Esophagus squamous epithelium (tissue), 5 donors: Measurements from ENCODE around the gene NAA16. TPM values are rescaled to one million over a fixed set of nuclear protein-coding genes. Genes with fewer than 3 reads are reported as not detected.

Experiments used
- DNase-seq: peaks from one replicate; lab custom pipeline; 2025; lab: John Stamatoyannopoulos, UW
- H3K27ac ChIP-seq, 4 donors: fragments of 200-600 bp; sonication (generic); one replicate each; pipeline ENCODE4 v1.5.1; 2016 to 2019; ENCODE audit warnings: mild to moderate bottlenecking in 1 of 4
- H3K27me3 ChIP-seq, 4 donors: fragments of 200-600 bp; sonication (generic); 1 replicate in 3 of 4; 2 replicates in 1 of 4; pipeline versions ENCODE4 v1.5.1 to v1.6.0; 2017 to 2021; ENCODE audit warnings: antibody characterized with exemption in 1 of 4
- H3K36me3 ChIP-seq, 3 donors: fragments of 200-600 bp; sonication (generic); one replicate each; pipeline ENCODE4 v1.5.1; 2016 to 2019
- H3K4me1 ChIP-seq, 3 donors: fragments of 200-600 bp; sonication (generic); one replicate each; pipeline ENCODE4 v1.5.1; 2017 to 2019
- H3K4me3 ChIP-seq, 4 donors: fragments of 200-600 bp; sonication (generic); 1 replicate in 3 of 4; 2 replicates in 1 of 4; pipeline ENCODE4 v1.5.1; 2016 to 2019; ENCODE audit warnings: mild to moderate bottlenecking in 2 of 4, moderate library complexity in 1 of 4
- H3K9me3 ChIP-seq, 3 donors: fragments of 200-600 bp; sonication (generic); one replicate each; pipeline ENCODE4 v1.5.1; 2016 to 2019
- POLR2A ChIP-seq, 4 donors: fragments of 450-650 bp; IDR thresholded peaks; one replicate each; pipeline ENCODE4 v1.6.1; 2017; ENCODE audit warnings: antibody characterized with exemption in 4 of 4, mild to moderate bottlenecking in 4 of 4, moderate library complexity in 3 of 4
- WGBS, 2 donors: methylation state at CpG; one replicate each; pipeline ENCODE4 v1.1.5; 2018; 5-methylcytosine and 5-hydroxymethylcytosine counted together
- intact Hi-C: fragments of 100-400 bp; cut with DNase I; formaldehyde crosslinking; loops from one replicate; pipeline ENCODE4 v1.15.0; 2022
- total RNA-seq, 4 donors: library from RNA; depleted of rRNA; stranded (reverse); fragments of >200 nt; gene quantifications; one replicate each; pipeline ENCODE4 v1.1.0, GENCODE V29; 2016
- TF ChIP-seq, protein P1 (sequence below), 6 experiments: fragments of 450-650 bp in 4 of 6; fragments of 200-600 bp in 2 of 6; sonication (generic) in 2 of 6; IDR thresholded peaks; one replicate each; pipeline ENCODE4 v1.5.1; 2016 to 2019; ENCODE audit warnings: antibody characterized with exemption in 6 of 6, mild to moderate bottlenecking in 4 of 6, moderate library complexity in 4 of 6
- donor health status: DM: yes; HTN: yes; CAD: no.

The NAA16 gene
- total RNA-seq, 4 donors from 2014 or later, result 8.1 to 21.4 (median 12.1) TPM

DNA sequence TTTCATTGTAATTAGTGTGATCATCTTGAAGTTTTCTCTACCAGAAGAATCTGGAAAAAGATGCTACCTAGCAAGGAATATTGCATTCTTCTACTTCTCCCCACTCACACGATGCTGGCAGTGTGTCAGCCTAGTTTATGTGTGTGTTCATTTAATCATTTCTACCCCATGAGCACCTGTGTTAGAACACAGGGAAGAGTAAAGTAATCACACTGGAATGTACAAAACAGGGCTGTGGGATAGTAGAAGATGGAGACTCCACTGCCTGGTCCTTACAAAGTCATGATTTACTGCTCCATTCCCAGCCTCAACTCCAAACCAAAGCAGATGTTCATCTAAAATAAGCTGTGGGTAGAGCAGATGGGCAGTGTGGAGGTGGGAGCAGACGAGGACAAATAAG lies 98.5 kb downstream of the NAA16 start:
- Histone ChIP-seq H3K27ac (no peak overlapping the region), H3K4me3 (no peak overlapping the region), H3K36me3 (no peaks in the 10 kb centered on the region), H3K9me3 (no peaks in the 10 kb centered on the region), H3K4me1 (peaks cover 0 to 6% (median 0%) of the 10 kb centered on the region in 3 donors), H3K27me3 (no peaks in the 10 kb centered on the region)
- TF ChIP-seq, protein P1, sequence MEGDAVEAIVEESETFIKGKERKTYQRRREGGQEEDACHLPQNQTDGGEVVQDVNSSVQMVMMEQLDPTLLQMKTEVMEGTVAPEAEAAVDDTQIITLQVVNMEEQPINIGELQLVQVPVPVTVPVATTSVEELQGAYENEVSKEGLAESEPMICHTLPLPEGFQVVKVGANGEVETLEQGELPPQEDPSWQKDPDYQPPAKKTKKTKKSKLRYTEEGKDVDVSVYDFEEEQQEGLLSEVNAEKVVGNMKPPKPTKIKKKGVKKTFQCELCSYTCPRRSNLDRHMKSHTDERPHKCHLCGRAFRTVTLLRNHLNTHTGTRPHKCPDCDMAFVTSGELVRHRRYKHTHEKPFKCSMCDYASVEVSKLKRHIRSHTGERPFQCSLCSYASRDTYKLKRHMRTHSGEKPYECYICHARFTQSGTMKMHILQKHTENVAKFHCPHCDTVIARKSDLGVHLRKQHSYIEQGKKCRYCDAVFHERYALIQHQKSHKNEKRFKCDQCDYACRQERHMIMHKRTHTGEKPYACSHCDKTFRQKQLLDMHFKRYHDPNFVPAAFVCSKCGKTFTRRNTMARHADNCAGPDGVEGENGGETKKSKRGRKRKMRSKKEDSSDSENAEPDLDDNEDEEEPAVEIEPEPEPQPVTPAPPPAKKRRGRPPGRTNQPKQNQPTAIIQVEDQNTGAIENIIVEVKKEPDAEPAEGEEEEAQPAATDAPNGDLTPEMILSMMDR (IDR thresholded peaks at IDR 0.05), result no peak
- no peak for TF ChIP-seq POLR2A (IDR thresholded peaks at IDR 0.05)
- 56 to 73% methylated on average over 2 of the region's 2 CpGs for WGBS, 2 donors
- DNase-seq, result no peak
- intact Hi-C loops, result no loop called here

DNA sequence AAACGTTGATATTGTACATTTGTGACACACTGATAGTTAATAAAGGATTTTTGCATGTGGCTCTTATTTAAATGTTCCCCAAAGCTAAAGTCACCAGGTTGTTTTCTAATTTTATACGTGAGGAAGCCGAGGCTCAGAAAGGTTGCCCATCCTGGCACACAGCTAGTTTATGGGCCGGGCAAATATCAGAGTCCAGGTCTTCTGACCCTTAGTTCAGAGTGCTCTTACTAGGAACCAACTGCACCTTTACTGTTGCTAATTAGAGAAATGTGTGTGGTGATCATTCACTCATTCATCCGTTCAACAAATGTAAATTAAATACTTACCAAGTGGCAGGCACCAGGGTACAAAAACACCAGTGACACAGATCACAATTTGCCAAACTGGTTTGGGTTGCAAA lies 100.0 kb downstream of the NAA16 start:
- Histone ChIP-seq H3K9me3 (no peaks in the 10 kb centered on the region), H3K4me3 (no peak overlapping the region), H3K27me3 (no peaks in the 10 kb centered on the region), H3K36me3 (no peaks in the 10 kb centered on the region), H3K27ac (peak overlapping the region in 1 of 4 donors; percentile 10), H3K4me1 (peaks cover 0 to 6% (median 0%) of the 10 kb centered on the region in 3 donors)
- no peak for DNase-seq
- 76 to 86% methylated on average over 5 of the region's 5 CpGs for WGBS, 2 donors
- no peak for TF ChIP-seq POLR2A (IDR thresholded peaks at IDR 0.05)
- TF ChIP-seq, protein P1 (IDR thresholded peaks at IDR 0.05), result no peak
- intact Hi-C loops, result no loop called here

DNA sequence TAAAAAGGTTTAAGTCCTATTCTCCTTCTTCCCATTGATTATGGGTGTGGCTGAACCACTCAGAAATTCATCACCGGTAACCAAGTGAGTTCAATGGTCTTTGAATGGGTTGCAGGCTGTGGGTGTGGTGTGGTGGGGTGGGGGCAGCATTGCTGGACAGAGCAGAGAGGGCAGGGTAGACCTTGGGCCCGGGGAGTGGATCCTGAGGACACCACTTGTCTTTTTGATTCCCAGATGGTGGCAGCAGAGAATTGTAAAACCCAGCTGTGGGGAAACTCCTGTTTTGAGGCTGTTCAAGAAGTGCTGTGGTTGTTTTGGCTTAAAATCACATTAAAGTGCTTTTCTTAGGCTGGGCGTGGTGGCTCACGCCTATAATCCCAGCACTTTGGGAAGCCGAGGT lies 100.5 kb downstream of the NAA16 start:
- Histone ChIP-seq H3K4me1 (peaks cover 0 to 6% (median 0%) of the 10 kb centered on the region in 3 donors), H3K9me3 (no peaks in the 10 kb centered on the region), H3K27me3 (no peaks in the 10 kb centered on the region), H3K4me3 (no peak overlapping the region), H3K27ac (peak overlapping the region in 1 of 4 donors; percentile 10), H3K36me3 (no peaks in the 10 kb centered on the region)
- DNase-seq, result no peak
- WGBS, 2 donors, result 33 to 35% methylated on average over 3 to 5 of the region's 5 CpGs
- intact Hi-C loops, result no loop called here
- TF ChIP-seq POLR2A (IDR thresholded peaks at IDR 0.05), result no peak
- TF ChIP-seq, protein P1 (IDR thresholded peaks at IDR 0.05), result peak in 2 of 6 experiments; percentile 5 to 36

DNA sequence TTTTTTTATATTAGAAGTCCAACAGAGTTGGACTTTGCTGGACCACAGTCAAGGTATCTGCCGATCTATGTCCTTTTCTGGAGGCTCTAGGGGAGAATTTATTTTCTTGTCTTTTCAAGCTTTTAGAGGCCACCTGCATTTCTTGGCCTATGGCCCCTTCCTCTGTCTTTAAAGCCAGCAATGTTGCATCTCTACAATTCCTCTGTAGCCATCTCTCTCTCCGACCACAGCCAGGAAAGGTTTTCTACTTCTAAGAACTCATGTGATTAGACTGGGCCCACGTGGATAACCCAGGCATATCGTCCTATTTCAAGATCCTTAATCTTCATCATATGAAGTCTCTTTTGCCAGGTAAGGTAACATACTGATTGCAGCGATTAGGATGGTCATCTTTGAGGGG lies 102.8 kb downstream of the NAA16 start:
- H3K4me3 ChIP-seq, result no peak overlapping the region
- intact Hi-C loops, result no loop called here
- H3K36me3 ChIP-seq, result no peaks in the 10 kb centered on the region
- no peaks in the 10 kb centered on the region for H3K9me3 ChIP-seq
- TF ChIP-seq POLR2A (IDR thresholded peaks at IDR 0.05), result no peak
- TF ChIP-seq, protein P1 (IDR thresholded peaks at IDR 0.05), result no peak
- no peaks in the 10 kb centered on the region for H3K27me3 ChIP-seq
- H3K27ac ChIP-seq, result no peak overlapping the region
- 89 to 92% methylated on average over 5 of the region's 5 CpGs for WGBS, 2 donors
- no peak for DNase-seq
- peaks cover 0 to 17% (median 0%) of the 10 kb centered on the region in 3 donors for H3K4me1 ChIP-seq

DNA sequence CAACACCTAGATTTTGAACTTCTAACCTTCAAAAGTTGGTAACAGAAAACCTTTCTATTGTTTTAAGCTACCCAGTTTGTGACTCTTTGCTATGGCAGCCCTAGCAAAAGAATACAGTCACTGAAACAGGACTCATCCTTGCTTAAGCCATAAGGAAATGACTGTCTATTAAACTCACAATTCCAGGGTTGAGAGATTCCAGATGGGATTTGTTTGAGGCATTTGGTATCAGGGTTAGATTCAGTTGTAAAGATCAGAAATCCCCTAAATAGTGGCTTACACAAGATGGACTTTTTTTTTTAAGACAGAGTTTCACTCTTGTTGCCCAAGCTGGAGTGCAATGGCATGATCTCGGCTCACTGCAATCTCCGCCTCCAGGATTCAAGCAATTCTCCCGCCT lies 105.2 kb downstream of the NAA16 start:
- Histone ChIP-seq H3K9me3 (no peaks in the 10 kb centered on the region), H3K4me1 (peaks cover 0 to 19% (median 0%) of the 10 kb centered on the region in 3 donors), H3K27me3 (no peaks in the 10 kb centered on the region), H3K27ac (no peak overlapping the region), H3K36me3 (no peaks in the 10 kb centered on the region), H3K4me3 (no peak overlapping the region)
- TF ChIP-seq, protein P1 (IDR thresholded peaks at IDR 0.05), result no peak
- TF ChIP-seq POLR2A (IDR thresholded peaks at IDR 0.05), result no peak
- intact Hi-C loops, result no loop called here
- DNase-seq, result no peak
- WGBS, 2 donors, result 33 to 98% methylated on average over 3 of the region's 3 CpGs
